OCI-LY3 (cell line): ENCODE data around the gene BABAM2.

Experiments used
- H2AFZ ChIP-seq: fragments of 200-600, 300-600 bp; shearing (Covaris generic); 2 replicates; pipeline ENCODE4 v1.6.0; 2014; ENCODE audit warnings: antibody characterized with exemption, low read depth, low read length
- H3K27ac ChIP-seq: fragments of 200-600, 300-600 bp; sonication (generic); 2 replicates; pipeline ENCODE4 v1.5.1; 2014; ENCODE audit warnings: mild to moderate bottlenecking, low read length, moderate library complexity, mixed read lengths
- H3K27me3 ChIP-seq: fragments of 200-600, 300-600 bp; sonication (generic); 2 replicates; pipeline ENCODE4 v1.6.1; 2014; ENCODE audit warnings: low read depth, low read length, mixed read lengths
- H3K36me3 ChIP-seq: fragments of 200-600, 300-600 bp; sonication (generic); replicated peaks from 2 replicates; pipeline ENCODE3; 2014; ENCODE audit warnings: low read depth, low read length, mixed read lengths
- H3K4me1 ChIP-seq: fragments of 300-600, 200-600 bp; sonication (generic); 2 replicates; pipeline ENCODE4 v1.6.1; 2014; ENCODE audit warnings: low read length, mixed read lengths
- H3K4me2 ChIP-seq: fragments of 200-600, 300-600 bp; sonication (generic); 2 replicates; pipeline ENCODE4 v1.6.1; 2014; ENCODE audit warnings: low read length, mixed read lengths
- H3K4me3 ChIP-seq: fragments of 300-600, 200-600 bp; sonication (generic); 2 replicates; pipeline ENCODE4 v1.5.1; 2014; ENCODE audit warnings: antibody characterized with exemption, mild to moderate bottlenecking, low read length, moderate library complexity
- H3K79me2 ChIP-seq: fragments of 300-600, 200-600 bp; shearing (Covaris generic); 2 replicates; pipeline ENCODE4 v1.6.1; 2014; ENCODE audit warnings: mild to moderate bottlenecking, low read length, mixed read lengths
- H3K9ac ChIP-seq: fragments of 300-600, 200-600 bp; shearing (Covaris generic); 2 replicates; pipeline ENCODE4 v1.6.0; 2014; ENCODE audit warnings: mild to moderate bottlenecking, low read length, moderate library complexity
- H3K9me3 ChIP-seq: fragments of 200-600, 300-600 bp; shearing (Covaris generic); 2 replicates; pipeline ENCODE4 v1.6.1; 2014; ENCODE audit warnings: low read length, mixed read lengths; ENCODE audit not compliant: insufficient read depth
- H4K20me1 ChIP-seq: fragments of 200-600, 300-600 bp; sonication (generic); 2 replicates; pipeline ENCODE4 v1.6.1; 2016; ENCODE audit warnings: low read length, mixed read lengths; ENCODE audit not compliant: insufficient read depth
- CTCF ChIP-seq: fragments of 200-600, 300-600 bp; sonication (generic); IDR thresholded peaks from 2 replicates; pipeline ENCODE4 v1.5.1; 2014; ENCODE audit warnings: antibody characterized with exemption, low read length, low read depth
- EZH2phosphoT487 ChIP-seq: fragments of 200-600 bp; shearing (Covaris generic); IDR thresholded peaks from 2 replicates; pipeline ENCODE4 v1.6.1; 2018; ENCODE audit warnings: antibody characterized with exemption, mixed run types, low read depth

The BABAM2 gene

GRCh38 chr2:27991146-27991545, 100.6 kb downstream of the BABAM2 start:
- Histone ChIP-seq H2AFZ (no peak overlapping the region), H3K4me2 (no peak overlapping the region), H3K36me3 (no peaks in the 10 kb centered on the region), H3K27ac (no peak overlapping the region), H3K4me1 (no peaks in the 10 kb centered on the region), H3K9ac (no peak overlapping the region), H4K20me1 (no peaks in the 10 kb centered on the region), H3K9me3 (no peaks in the 10 kb centered on the region), H3K4me3 (no peak overlapping the region), H3K79me2 (no peaks in the 10 kb centered on the region), H3K27me3 (no peaks in the 10 kb centered on the region)
- TF ChIP-seq EZH2phosphoT487 (no peak), CTCF (no peak)

DNA sequence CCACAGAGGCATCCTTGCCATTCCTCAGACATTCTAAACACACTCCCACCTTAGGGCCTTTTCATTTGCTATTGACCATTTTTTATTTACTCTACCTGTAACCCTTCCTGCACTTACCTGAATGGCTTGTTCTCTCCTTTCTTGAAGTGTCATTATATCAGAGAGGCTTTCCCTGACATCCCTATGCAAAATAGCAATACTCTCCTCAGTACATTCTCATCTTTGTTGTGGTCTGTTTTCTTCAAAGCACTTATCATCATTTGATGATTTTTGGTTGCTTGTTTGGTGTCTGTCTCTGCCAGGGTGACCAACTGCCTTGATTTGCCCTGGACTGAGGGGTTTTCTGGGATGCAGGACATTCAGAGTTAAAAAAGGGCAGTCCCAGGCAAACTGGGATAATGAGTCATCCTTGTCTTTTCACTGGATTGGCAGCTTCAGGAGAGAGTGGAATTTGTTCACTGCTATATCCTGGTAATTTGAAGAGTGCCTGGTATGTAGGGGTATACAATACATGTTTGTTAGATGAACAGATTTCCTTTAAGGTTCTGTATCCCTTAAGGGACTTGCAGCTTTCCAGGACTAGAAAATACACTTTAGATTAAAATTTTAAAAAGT, 102.4 kb downstream of the BABAM2 start:
- H3K4me3 ChIP-seq = no peak overlapping the region
- H3K27me3 ChIP-seq = no peaks in the 10 kb centered on the region
- no peak overlapping the region for H3K4me2 ChIP-seq
- TF ChIP-seq EZH2phosphoT487 = no peak
- no peak for TF ChIP-seq CTCF
- H3K9me3 ChIP-seq = no peaks in the 10 kb centered on the region
- no peak overlapping the region for H3K9ac ChIP-seq
- no peaks in the 10 kb centered on the region for H3K4me1 ChIP-seq
- no peaks in the 10 kb centered on the region for H4K20me1 ChIP-seq
- H3K79me2 ChIP-seq = no peaks in the 10 kb centered on the region
- no peaks in the 10 kb centered on the region for H3K36me3 ChIP-seq
- H3K27ac ChIP-seq = no peak overlapping the region
- H2AFZ ChIP-seq = no peak overlapping the region

GRCh38 chr2:27993402-27993787, 102.9 kb downstream of the BABAM2 start:
- H3K4me3 ChIP-seq = no peak overlapping the region
- H3K4me2 ChIP-seq = no peak overlapping the region
- no peaks in the 10 kb centered on the region for H3K4me1 ChIP-seq
- no peaks in the 10 kb centered on the region for H3K9me3 ChIP-seq
- TF ChIP-seq CTCF = no peak
- no peak for TF ChIP-seq EZH2phosphoT487
- H3K27ac ChIP-seq = no peak overlapping the region
- no peaks in the 10 kb centered on the region for H3K27me3 ChIP-seq
- H4K20me1 ChIP-seq = no peaks in the 10 kb centered on the region
- no peaks in the 10 kb centered on the region for H3K79me2 ChIP-seq
- H3K36me3 ChIP-seq = no peaks in the 10 kb centered on the region
- H2AFZ ChIP-seq = no peak overlapping the region
- H3K9ac ChIP-seq = no peak overlapping the region

- no peaks in the 10 kb centered on the region for H3K27me3 ChIP-seq
- H3K9me3 ChIP-seq = no peaks in the 10 kb centered on the region
- no peak overlapping the region for H3K27ac ChIP-seq
- H3K4me1 ChIP-seq = no peaks in the 10 kb centered on the region
- no peaks in the 10 kb centered on the region for H4K20me1 ChIP-seq
- TF ChIP-seq CTCF = no peak
- TF ChIP-seq EZH2phosphoT487 = no peak
- H2AFZ ChIP-seq = no peak overlapping the region
- H3K79me2 ChIP-seq = no peaks in the 10 kb centered on the region
- H3K4me2 ChIP-seq = no peak overlapping the region
- no peaks in the 10 kb centered on the region for H3K36me3 ChIP-seq
- H3K4me3 ChIP-seq = no peak overlapping the region
- H3K9ac ChIP-seq = no peak overlapping the region
Measured at GRCh38 chr2:27993950-27994728, 103.6 kb downstream of the BABAM2 start.
